ENCODE data around the gene ADCY5. TPM values are rescaled to one million over a fixed set of nuclear protein-coding genes. Genes with fewer than 3 reads are reported as not detected.

Gene ADCY5
- total RNA-seq, 1 donor from 2014 or later = not detected

- no peak for DNase-seq (ENCODE audit: low spot score)
- H3K27ac Mint-ChIP-seq = no peak overlapping the region
- H3K9me3 Mint-ChIP-seq = no peaks in the 10 kb centered on the region
- H3K36me3 Mint-ChIP-seq (ENCODE audit: low read depth) = no peaks in the 10 kb centered on the region
- no peak overlapping the region for H3K4me3 Mint-ChIP-seq (ENCODE audit: low read depth)
- peaks cover 4% of the 10 kb centered on the region for H3K27me3 Mint-ChIP-seq (ENCODE audit: low read depth)
- intact Hi-C loops (cut with micrococcal nuclease) = no loop called here
- H3K4me1 Mint-ChIP-seq (ENCODE audit: low read depth) = peaks cover 2% of the 10 kb centered on the region
Observed at GRCh38 chr3:123349566-123350435, 99.1 kb downstream of the ADCY5 start.

DNA sequence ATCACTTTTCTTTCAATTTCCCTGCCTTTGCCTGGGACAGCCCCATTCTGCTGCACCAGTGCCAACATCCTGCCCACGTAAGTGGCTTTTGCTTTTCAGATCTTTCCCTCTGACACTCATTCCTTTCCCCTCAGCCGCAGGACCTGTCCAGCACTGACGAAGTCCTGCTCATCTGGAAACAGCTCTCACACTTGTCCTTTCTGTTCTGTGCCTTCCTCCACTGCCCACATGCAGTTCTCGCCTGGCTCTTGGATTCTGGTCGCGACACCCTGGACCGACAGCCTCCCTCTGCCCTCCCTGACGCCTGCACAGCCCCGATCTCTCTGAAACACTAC, 99.7 kb downstream of the ADCY5 start:
- intact Hi-C loops (cut with micrococcal nuclease) = no loop called here
- DNase-seq (ENCODE audit: low spot score) = no peak
- Mint-ChIP-seq H3K9me3 (no peaks in the 10 kb centered on the region), H3K27me3 (ENCODE audit: low read depth) (peaks cover under 1% of the 10 kb centered on the region), H3K4me1 (ENCODE audit: low read depth) (peaks cover 6% of the 10 kb centered on the region), H3K4me3 (ENCODE audit: low read depth) (no peak overlapping the region), H3K36me3 (ENCODE audit: low read depth) (no peaks in the 10 kb centered on the region), H3K27ac (no peak overlapping the region)

DNA sequence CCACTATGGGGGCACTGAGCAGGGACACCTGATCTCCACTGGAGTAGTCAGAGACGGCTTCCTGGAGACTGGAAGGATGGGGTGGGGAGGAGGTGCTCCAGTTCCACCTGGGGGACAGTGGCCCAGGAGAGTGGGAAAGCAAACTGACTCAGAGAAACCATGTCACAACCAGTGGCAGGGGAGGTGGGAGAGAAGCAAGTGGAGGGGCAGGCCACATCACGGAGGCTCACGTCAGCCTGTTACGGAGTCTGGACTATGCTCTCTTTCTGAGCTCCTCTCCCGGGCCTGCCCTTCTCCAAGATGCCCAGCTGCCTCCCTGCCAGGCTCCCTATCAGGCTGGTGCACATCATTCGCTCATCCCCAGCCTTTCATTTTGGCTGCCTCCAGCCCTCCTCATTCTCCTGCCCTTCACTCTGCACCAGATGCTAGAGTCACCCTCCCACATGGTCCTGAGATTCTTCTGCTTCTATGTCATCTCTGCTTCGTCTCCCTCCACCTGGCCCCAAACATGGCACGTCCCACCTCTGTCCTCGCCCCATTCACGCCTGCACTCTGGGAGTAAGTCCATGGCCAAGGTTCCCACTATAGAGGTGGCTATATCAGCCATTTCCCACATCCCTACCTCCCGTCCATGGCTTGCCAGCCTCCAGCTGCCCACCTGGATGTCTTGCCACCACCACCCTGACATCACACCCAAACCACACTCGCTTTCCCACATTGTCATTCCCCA, 100.3 kb downstream of the ADCY5 start:
- no peak for DNase-seq (ENCODE audit: low spot score)
- H3K27ac Mint-ChIP-seq = no peak overlapping the region
- H3K9me3 Mint-ChIP-seq = no peaks in the 10 kb centered on the region
- intact Hi-C loops (cut with micrococcal nuclease) = no loop called here
- no peaks in the 10 kb centered on the region for H3K27me3 Mint-ChIP-seq (ENCODE audit: low read depth)
- H3K4me3 Mint-ChIP-seq (ENCODE audit: low read depth) = no peak overlapping the region
- H3K36me3 Mint-ChIP-seq (ENCODE audit: low read depth) = no peaks in the 10 kb centered on the region
- peaks cover 6% of the 10 kb centered on the region for H3K4me1 Mint-ChIP-seq (ENCODE audit: low read depth)

DNA sequence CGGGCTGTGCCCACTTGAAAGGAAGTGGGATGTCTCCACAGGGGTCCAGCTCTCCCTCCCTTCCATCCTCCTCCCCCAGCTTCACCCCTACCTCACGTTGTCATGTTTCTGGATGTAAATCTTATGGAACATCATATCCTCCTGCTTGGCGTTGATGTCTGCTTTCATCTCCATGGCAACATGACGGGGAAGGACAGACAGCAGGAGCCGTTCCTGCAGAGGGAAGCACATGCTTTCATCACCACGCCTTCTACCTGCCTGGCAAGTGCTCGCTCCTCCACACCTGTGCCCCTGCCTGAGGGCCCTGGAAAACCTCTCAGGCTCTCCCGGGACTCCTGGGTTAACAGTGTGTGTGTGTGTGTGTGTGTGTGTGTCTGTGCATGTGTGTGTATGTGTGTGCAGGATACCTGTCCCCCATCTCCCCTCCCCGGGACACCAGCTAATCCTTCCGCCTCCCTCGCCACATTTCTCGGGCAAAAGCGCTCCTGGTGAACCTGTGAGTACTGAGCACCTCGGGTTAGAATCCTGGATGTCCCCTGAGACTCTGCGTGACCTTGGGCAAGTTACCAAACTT, 101.1 kb downstream of the ADCY5 start:
- Mint-ChIP-seq H3K9me3 (no peaks in the 10 kb centered on the region), H3K27ac (no peak overlapping the region), H3K27me3 (ENCODE audit: low read depth) (no peaks in the 10 kb centered on the region), H3K4me3 (ENCODE audit: low read depth) (no peak overlapping the region), H3K4me1 (ENCODE audit: low read depth) (peaks cover 6% of the 10 kb centered on the region), H3K36me3 (ENCODE audit: low read depth) (no peaks in the 10 kb centered on the region)
- no peak for DNase-seq (ENCODE audit: low spot score)
- intact Hi-C loops (cut with micrococcal nuclease) = no loop called here

DNA sequence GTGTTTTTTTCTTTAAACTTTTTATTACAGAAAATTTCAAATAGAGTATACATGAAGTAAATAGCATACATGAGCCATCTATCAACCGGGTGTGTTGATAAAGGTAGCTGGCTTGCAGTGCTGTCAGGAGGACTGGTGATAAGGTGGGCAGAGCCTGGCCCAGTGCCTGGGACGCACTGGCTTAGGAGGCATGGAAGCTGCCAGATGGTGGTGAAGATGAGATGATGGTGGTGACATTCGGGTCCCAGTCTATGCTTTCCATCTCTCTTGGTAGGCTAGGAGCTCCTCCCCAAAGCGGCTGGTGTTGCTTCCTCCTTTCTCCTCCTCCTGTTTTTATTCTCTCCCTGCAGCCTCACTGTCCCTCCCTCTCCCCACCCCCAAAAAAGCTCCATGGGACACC, 101.7 kb downstream of the ADCY5 start:
- Mint-ChIP-seq H3K9me3 (no peaks in the 10 kb centered on the region), H3K4me1 (ENCODE audit: low read depth) (peaks cover 6% of the 10 kb centered on the region), H3K27ac (no peak overlapping the region), H3K36me3 (ENCODE audit: low read depth) (no peaks in the 10 kb centered on the region), H3K27me3 (ENCODE audit: low read depth) (no peaks in the 10 kb centered on the region), H3K4me3 (ENCODE audit: low read depth) (no peak overlapping the region)
- DNase-seq (ENCODE audit: low spot score) = no peak
- intact Hi-C loops (cut with micrococcal nuclease) = no loop called here

GRCh38 chr3:123346021-123346420, 102.9 kb downstream of the ADCY5 start:
- H3K36me3 Mint-ChIP-seq (ENCODE audit: low read depth) = no peaks in the 10 kb centered on the region
- H3K4me3 Mint-ChIP-seq (ENCODE audit: low read depth) = no peak overlapping the region
- peaks cover 6% of the 10 kb centered on the region for H3K4me1 Mint-ChIP-seq (ENCODE audit: low read depth)
- no peaks in the 10 kb centered on the region for H3K9me3 Mint-ChIP-seq
- intact Hi-C loops (cut with micrococcal nuclease) = no loop called here
- DNase-seq (ENCODE audit: low spot score) = no peak
- H3K27me3 Mint-ChIP-seq (ENCODE audit: low read depth) = no peaks in the 10 kb centered on the region
- H3K27ac Mint-ChIP-seq = no peak overlapping the region

GRCh38 chr3:123344907-123345594, 103.8 kb downstream of the ADCY5 start:
- Mint-ChIP-seq H3K27ac (no peak overlapping the region), H3K36me3 (ENCODE audit: low read depth) (no peaks in the 10 kb centered on the region), H3K27me3 (ENCODE audit: low read depth) (peaks cover 4% of the 10 kb centered on the region), H3K4me1 (ENCODE audit: low read depth) (peaks cover 6% of the 10 kb centered on the region), H3K4me3 (ENCODE audit: low read depth) (no peak overlapping the region), H3K9me3 (no peaks in the 10 kb centered on the region)
- DNase-seq (ENCODE audit: low spot score) = no peak
- intact Hi-C loops (cut with micrococcal nuclease) = no loop called here

DNA sequence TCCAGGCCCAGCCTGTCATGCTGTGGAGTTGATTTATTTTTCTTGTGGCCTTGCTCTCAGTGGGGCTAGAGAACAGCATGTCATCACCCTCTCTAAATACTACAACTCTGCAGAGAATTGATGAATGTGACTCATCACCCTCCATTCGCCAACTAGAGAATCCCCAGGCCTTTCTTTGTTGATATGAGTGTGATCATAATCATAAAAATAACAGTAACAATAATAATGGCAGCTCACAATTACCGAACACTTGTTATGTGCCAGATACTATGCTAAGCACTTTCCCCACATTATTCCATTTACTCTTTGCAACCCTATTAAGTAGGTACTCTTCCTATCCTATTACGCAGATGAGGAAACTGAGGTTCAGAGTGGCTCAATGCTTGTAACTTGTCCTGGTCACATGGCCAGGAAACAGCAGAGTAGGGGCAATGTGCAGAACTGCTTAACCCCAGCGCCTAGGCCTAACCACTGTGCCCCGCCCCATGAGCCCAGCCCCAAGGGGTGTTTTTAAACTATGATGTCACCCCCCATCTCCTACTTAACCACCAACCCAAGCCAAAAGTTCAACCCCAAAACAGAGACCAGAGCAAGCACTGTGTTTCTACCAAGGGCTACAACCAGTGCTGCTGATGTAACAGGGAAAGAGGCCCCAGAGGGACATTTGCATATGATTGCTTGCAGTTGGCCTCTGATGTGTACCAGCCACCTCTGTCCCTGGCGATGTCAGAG, 104.5 kb downstream of the ADCY5 start:
- intact Hi-C loops (cut with micrococcal nuclease) = no loop called here
- Mint-ChIP-seq H3K4me1 (ENCODE audit: low read depth) (peaks cover 6% of the 10 kb centered on the region), H3K4me3 (ENCODE audit: low read depth) (no peak overlapping the region), H3K9me3 (no peaks in the 10 kb centered on the region), H3K27me3 (ENCODE audit: low read depth) (peaks cover 4% of the 10 kb centered on the region), H3K27ac (no peak overlapping the region), H3K36me3 (ENCODE audit: low read depth) (no peaks in the 10 kb centered on the region)
- DNase-seq (ENCODE audit: low spot score) = no peak

GRCh38 chr3:123343296-123344174, 105.4 kb downstream of the ADCY5 start:
- intact Hi-C loops (cut with micrococcal nuclease) = no loop called here
- Mint-ChIP-seq H3K9me3 (no peaks in the 10 kb centered on the region), H3K4me3 (ENCODE audit: low read depth) (no peak overlapping the region), H3K4me1 (ENCODE audit: low read depth) (peaks cover 6% of the 10 kb centered on the region), H3K27ac (no peak overlapping the region), H3K27me3 (ENCODE audit: low read depth) (peaks cover 4% of the 10 kb centered on the region), H3K36me3 (ENCODE audit: low read depth) (no peaks in the 10 kb centered on the region)
- no peak for DNase-seq (ENCODE audit: low spot score)

DNA sequence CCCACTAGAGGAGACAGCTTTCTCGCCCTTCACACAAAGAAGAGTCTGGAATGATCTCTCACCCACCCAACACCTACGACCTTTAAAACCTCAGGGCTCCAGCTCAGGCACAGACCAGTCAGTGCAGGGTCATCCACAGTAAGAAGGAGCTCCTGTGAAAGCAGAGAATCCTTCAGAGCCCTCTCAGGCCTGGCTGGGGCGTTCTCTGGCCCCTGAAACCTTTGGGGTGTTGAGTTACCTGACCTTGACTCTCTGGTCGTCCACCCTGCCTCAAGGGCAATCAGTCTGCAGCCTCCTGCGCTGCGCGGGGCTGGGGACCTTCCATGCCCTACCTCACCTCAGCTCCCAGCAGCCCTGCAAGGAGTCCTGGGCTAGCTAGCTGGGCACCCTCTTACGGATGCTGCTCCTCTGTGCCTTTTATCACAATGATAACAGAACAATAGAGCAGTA, 106.2 kb downstream of the ADCY5 start:
- peaks cover 4% of the 10 kb centered on the region for H3K27me3 Mint-ChIP-seq (ENCODE audit: low read depth)
- intact Hi-C loops (cut with micrococcal nuclease) = no loop called here
- H3K4me1 Mint-ChIP-seq (ENCODE audit: low read depth) = peaks cover 6% of the 10 kb centered on the region
- H3K36me3 Mint-ChIP-seq (ENCODE audit: low read depth) = no peaks in the 10 kb centered on the region
- no peak for DNase-seq (ENCODE audit: low spot score)
- H3K4me3 Mint-ChIP-seq (ENCODE audit: low read depth) = no peak overlapping the region
- no peaks in the 10 kb centered on the region for H3K9me3 Mint-ChIP-seq
- H3K27ac Mint-ChIP-seq = no peak overlapping the region

DNA sequence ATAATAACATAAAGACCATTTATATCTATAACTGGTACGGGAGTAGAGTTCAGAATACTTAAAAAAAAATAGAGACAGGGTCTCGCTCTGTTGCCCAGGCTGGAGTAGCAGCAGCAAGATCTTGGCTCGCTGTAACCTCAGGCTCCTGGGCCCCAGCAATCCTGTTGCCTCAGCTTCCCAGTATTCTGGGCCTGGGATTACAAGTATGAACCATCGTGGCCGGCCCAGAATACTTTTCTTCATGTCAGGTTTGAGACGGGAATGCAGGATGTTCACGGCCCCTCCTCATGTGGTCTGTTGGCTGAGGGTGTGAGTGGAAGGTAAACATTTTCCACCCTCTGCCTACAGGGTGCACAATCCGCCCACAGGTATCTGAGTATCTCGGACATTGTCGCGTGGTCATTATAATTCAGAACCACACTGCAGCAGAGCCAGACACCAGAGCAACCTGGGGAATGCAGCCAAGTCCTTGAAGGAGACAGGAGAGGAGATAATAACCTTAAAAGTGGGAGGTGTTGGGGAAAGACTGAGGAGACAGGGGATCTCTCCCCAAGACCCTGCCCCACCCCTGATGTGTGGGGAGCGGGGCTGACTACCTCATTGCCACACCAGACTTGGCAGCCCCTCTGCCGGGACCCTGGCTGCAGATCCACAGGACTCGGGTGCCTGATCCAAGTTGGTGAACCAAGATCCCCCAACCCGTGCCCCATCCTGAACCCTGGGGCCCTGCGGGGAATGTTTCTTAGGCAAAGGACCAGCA, 106.8 kb downstream of the ADCY5 start:
- peaks cover 6% of the 10 kb centered on the region for H3K4me1 Mint-ChIP-seq (ENCODE audit: low read depth)
- no peak for DNase-seq (ENCODE audit: low spot score)
- H3K4me3 Mint-ChIP-seq (ENCODE audit: low read depth) = no peak overlapping the region
- peaks cover 4% of the 10 kb centered on the region for H3K27me3 Mint-ChIP-seq (ENCODE audit: low read depth)
- no peaks in the 10 kb centered on the region for H3K9me3 Mint-ChIP-seq
- intact Hi-C loops (cut with micrococcal nuclease) = no loop called here
- no peaks in the 10 kb centered on the region for H3K36me3 Mint-ChIP-seq (ENCODE audit: low read depth)
- no peak overlapping the region for H3K27ac Mint-ChIP-seq
